Stomach (tissue), 4 donors: Measurements from ENCODE around the gene ZNF625.

Experiments
- POLR2A ChIP-seq, 4 donors: fragments of 450-650 bp; IDR thresholded peaks; one replicate each; pipeline ENCODE4 v1.6.1; 2016; ENCODE audit warnings: antibody characterized with exemption in 4 of 4, control low read depth in 2 of 4, mild to moderate bottlenecking in 1 of 4, moderate library complexity in 1 of 4
- POLR2AphosphoS5 ChIP-seq, 3 donors: sonication (generic); formaldehyde crosslinking; IDR thresholded peaks; one replicate each; pipeline ENCODE4 v1.6.1; 2016; ENCODE audit warnings: antibody characterized with exemption in 3 of 3
- TF ChIP-seq, protein P1 (sequence below), 7 experiments: fragments of 450-650 bp in 4 of 7; fragments of 200-600 bp in 3 of 7; sonication (generic) in 3 of 7; IDR thresholded peaks; one replicate each; pipeline ENCODE4 v1.5.1; 2016 to 2019; ENCODE audit warnings: antibody characterized with exemption in 7 of 7, control low read depth in 2 of 7, mild to moderate bottlenecking in 1 of 7

- TF ChIP-seq, protein P1, sequence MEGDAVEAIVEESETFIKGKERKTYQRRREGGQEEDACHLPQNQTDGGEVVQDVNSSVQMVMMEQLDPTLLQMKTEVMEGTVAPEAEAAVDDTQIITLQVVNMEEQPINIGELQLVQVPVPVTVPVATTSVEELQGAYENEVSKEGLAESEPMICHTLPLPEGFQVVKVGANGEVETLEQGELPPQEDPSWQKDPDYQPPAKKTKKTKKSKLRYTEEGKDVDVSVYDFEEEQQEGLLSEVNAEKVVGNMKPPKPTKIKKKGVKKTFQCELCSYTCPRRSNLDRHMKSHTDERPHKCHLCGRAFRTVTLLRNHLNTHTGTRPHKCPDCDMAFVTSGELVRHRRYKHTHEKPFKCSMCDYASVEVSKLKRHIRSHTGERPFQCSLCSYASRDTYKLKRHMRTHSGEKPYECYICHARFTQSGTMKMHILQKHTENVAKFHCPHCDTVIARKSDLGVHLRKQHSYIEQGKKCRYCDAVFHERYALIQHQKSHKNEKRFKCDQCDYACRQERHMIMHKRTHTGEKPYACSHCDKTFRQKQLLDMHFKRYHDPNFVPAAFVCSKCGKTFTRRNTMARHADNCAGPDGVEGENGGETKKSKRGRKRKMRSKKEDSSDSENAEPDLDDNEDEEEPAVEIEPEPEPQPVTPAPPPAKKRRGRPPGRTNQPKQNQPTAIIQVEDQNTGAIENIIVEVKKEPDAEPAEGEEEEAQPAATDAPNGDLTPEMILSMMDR (IDR thresholded peaks at IDR 0.05) = no peak
- TF ChIP-seq POLR2AphosphoS5 (IDR thresholded peaks at IDR 0.05) (no peak), POLR2A (IDR thresholded peaks at IDR 0.05) (no peak)
Observed at GRCh38 chr19:12180377-12180776, 23.8 kb upstream of the ZNF625 start.
